NCI-H2227 treated with DMSO at 0.1 percent for 48 hours (cell line): ENCODE measurements around the gene OLFML3.
"Not testable (repeated sequence)": the region's sequence is repeated elsewhere in the genome, so short reads cannot be mapped to it uniquely, and the experiment has no call there.

Source experiments
- DNase-seq: peaks from one replicate; lab custom pipeline; 2025; lab: John Stamatoyannopoulos, UW

Gene OLFML3

DNA sequence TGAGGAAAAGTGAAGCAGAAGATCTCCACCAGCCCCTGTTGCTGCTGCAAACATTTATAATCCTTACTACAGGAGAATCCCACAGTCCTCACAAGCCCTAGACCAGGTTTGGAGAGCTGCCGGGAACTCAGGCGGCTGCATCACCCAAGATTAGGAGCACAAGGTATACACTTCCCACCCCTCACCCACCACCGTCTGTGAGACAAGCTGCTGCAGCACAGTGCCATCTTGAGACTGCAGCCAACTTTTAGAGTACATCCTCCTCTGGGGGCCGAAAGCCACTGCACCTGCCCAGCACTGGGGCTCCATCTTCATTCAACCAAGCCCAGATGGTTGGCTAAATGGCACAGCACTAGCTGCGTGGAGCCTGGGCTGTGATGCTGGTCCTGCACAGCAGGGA lies 13.8 kb downstream of the OLFML3 start:
- DNase-seq, result no peak

DNA sequence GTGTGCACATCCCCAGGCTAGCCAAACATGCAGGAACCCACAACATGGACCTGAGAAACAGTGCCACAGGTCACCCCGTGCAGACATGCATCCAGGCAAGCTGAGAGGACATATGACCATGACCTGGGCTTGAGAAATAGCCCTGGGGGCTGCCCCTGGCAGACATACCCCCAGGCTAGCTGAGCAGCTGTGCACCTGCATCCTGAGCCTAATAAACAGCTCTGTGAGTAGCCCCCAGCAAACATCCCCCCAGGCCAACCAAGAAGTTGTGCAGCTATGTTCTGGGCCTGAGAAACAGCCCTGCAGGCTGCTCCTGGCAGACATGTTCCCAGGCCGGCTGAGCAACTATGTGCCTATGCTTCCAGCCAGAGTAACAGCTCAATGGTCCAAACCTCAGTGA lies 14.5 kb downstream of the OLFML3 start:
- DNase-seq, result no peak

DNA sequence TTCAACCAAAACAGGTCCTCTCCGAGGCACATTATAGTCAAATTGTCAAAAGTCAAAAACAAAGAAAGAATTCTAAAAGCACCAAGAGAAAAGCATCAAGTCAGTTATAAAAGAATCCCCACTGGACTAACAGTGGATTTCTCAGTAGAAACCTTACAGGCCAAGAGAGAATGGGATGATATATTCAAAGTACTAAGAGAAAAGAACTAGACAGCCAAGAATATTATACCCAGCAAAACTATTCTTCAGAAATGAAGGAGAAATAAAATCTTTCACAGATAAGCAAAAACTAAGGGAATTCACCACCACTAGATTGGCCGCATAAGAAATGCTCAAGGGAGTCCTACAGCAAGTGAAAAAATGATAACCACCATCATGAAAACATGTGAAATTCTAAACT lies 16.1 kb downstream of the OLFML3 start:
- no peak for DNase-seq

GRCh38 chr1:113998361-113998760 lies 19.1 kb downstream of the OLFML3 start:
- DNase-seq, result no peak

GRCh38 chr1:113999233-113999632 lies 20.0 kb downstream of the OLFML3 start:
- DNase-seq, result no peak

- DNase-seq, result no peak
Measured at GRCh38 chr1:113999799-114000198, 20.5 kb downstream of the OLFML3 start.

GRCh38 chr1:114000406-114000805 lies 21.1 kb downstream of the OLFML3 start:
- DNase-seq, result no peak

GRCh38 chr1:114002492-114003239 lies 23.4 kb downstream of the OLFML3 start:
- no peak for DNase-seq

DNA sequence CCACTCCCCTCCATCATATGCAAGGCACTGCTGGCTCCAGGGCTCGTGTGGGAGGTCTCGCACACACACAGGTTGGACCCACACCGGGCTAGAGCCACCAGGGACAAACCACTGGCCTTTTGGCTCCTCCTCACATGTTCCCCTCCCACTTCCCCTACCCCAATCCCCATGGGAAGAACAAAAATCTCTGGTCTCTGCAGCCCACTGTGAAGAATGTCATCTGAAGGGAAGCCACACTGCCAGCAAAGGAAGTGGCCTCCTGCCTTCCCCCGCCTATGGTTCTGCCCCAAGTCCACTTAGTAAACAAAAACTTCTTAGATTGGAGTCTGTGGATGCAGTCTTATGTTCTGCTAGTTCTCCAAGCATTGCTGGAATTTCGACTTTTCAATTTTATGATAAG lies 24.2 kb downstream of the OLFML3 start:
- DNase-seq, result no peak

DNA sequence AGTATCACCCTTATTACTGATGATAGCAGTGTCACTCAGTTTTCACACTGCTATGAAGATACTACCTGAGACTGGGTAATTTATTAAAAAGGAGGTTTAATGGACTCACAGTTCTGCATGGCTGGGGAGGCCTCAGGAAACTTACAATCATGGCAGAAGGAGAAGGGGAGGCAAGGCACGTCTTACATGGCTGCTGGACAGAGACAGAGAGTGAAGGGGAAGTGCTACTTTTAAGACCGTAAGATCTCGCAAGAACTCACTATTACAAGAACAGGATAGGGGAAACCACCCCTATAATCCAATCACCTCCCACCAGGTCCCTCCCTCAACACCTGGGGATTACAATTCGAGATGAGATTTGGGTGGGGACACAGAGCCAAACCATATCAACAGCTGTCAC lies 27.6 kb downstream of the OLFML3 start:
- DNase-seq, result not testable (repeated sequence)

DNA sequence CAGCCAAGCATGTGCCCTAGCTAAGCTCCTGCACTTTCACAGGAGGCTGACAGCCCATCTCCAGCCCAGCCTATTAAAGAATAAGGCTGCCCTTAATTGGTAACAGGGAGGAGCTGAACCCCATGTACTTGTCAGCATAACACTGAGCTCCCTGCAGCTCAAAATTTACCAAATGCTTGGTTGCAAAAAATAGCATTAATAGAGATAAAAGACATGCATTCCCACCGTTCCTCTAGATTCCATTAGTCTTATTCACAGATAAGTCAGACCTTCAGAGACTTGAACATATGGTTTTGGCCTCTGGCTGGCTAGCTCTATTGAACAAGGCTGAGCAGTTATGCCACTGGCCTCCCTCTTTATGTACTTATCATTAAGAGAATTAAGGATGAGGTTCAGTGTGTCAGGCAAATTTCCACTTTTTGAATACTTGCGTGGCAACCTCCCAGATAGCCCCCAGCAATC lies 29.2 kb downstream of the OLFML3 start:
- DNase-seq, result no peak

DNA sequence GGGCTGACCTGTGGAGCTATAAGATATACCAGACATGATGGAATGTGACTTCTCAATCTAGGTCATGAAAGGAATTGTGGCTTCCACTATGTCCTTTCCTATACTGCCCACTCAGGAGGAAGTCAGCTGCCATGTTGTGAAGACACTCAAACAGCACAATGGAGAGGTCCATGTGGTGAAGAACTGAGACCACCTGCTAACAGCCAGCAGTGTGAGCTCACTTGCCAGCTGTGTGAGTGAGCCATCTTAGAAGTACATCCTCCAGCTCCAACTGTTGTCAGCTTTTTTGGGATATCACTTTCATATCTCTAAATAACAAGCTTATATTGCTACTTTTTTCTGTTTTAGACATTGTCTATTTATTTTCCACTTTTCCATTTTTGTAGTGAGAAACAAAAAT lies 29.7 kb downstream of the OLFML3 start:
- DNase-seq, result no peak

GRCh38 chr1:114009393-114009792 lies 30.1 kb downstream of the OLFML3 start:
- no peak for DNase-seq

DNA sequence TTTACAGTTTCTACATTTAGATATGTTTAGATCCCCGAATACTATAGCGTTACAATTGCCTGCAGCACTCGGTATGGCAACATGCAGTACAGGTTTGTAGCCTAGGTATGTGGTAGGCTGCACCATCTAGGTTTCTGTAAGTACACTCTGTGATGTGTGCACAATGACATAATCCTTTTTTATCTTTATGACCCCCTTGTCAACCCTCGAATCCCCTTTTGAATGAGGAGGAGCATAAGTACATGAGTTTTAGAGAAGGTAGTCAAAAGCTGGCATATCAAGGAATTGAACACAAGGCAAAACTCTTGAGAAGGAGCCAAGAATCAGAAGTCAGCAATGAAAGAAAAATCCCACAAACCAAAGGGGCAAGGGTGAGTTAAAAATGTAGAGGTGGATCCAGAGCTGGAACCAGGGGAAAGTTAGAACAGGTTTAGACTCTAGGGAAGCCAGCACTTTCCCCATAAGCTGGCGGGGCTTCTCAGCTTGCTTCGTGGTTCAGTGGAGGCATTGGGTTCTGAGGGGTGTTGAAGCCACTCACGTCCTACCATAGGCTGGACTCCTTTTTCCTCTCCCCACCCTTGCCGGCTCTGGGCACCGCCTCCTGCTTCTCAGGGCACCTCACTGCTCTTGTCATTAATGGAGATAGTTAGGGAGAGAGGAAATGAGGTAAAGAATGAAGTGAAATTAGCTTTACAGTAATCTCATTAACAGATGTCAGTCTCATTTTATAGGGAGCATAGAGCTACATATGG lies 31.3 kb downstream of the OLFML3 start:
- DNase-seq, result no peak

- DNase-seq, result no peak
Measured at GRCh38 chr1:114011796-114012195, 32.5 kb downstream of the OLFML3 start.

DNA sequence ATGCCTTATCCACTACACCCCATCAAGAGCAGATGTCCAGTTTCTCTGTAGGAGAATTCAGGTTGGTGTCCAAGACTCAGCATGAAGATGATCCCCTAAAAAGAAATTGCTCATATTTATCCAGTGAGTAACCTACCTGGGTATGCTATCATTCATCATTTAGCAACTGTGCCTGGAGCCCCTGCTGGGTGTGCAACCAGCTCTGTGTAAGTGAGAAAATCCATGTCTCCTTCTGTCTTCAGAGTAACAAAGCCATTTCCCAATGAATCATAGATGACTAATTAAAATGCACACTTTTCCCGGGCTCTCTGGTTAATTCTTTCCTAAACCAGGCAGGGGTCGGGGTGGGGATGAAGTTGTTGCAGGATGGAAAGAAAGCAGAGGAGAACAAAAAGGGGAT lies 35.8 kb downstream of the OLFML3 start:
- DNase-seq, result no peak

GRCh38 chr1:114019724-114020123 lies 40.5 kb downstream of the OLFML3 start:
- not testable (repeated sequence) for DNase-seq

DNA sequence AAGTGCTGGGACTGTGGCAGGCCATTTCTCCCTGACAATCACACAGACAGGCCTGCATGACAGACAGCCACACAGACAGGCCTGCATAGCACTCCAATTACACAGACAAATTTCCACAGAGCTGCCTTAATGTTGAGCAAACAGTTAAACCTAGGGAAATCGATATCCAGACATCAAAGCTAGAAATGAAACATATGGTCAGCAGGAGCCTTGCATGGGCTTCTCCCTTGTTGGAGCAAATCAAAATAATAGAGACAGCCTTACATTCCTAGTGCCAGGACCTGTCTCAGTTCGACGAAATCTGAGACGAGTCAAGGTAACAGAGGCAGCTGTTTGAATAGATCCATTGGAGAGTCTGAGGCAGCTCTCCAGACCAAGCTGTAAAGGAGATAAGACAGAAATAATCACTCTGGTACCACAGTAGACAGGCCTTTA lies 42.4 kb downstream of the OLFML3 start:
- no peak for DNase-seq

DNA sequence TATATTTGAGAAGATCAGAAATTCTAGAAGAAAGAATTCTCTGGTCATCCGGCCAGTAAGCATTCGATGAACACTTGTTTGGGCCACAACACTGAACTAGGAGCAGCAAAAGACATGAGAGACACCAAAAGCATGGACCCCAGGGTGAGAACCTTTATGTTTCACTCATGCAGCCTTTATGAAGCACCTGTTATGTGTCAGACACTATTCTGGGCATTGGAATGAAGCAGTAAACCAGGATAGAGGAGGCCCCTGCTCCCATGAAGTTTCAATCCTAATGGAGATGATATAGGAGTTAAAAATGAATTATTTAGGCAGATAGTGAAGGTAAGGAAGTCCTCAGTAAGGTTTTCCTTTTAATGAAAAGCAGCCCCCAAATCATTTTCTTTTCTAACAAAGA lies 43.6 kb downstream of the OLFML3 start:
- DNase-seq, result no peak

DNA sequence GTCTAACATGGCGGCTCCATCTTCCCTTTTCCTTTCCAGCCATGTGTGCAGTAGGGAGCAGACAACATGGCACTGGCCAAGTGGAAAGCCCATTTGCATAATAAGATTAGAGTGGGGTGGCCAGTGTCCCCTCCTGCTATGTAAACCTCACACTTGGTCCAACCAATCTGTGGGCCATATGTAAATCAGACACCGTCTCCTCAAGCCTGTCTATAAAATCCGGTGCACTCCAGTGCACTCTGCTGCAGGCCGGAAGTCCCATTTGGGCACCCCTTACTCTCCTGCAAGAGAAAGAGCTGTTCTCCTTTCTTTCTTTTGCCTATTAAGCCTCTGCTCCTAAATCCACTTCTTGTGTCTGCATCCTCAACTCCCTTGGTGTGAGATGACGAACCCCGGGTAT lies 44.1 kb downstream of the OLFML3 start:
- no peak for DNase-seq

- no peak for DNase-seq
Measured at GRCh38 chr1:114024049-114024448, 44.8 kb downstream of the OLFML3 start.

GRCh38 chr1:114025609-114026401 lies 46.5 kb downstream of the OLFML3 start:
- DNase-seq, result no peak

DNA sequence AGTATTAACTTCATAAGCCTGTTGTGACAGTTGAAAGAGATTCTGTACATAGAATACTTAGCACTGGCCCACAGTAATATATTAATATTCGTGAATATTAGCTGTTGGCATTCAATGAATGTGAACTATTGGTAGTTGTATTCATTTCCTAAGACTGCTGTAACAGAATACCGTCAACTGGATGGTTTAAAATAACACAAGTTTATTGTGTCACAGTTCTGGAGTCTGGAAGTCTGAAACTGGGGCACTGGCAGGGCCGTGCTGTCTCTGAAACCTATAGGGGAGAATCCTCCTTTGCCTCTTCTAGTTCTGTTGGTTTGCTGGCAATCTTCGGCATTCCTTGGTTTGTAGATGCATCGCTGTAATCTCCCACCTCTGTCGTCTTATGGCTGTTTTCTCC lies 47.5 kb downstream of the OLFML3 start:
- no peak for DNase-seq
